HG02884 (cell line): ENCODE results near the gene CMIP.

Experiments
- ATAC-seq: cut with Tn5 transposase; IDR thresholded peaks from one replicate; pipeline ENCODE4 v1.9.1; 2021; ENCODE audit warnings: mild to moderate bottlenecking, moderate library complexity; ENCODE audit not compliant: unreplicated experiment

The CMIP gene

DNA sequence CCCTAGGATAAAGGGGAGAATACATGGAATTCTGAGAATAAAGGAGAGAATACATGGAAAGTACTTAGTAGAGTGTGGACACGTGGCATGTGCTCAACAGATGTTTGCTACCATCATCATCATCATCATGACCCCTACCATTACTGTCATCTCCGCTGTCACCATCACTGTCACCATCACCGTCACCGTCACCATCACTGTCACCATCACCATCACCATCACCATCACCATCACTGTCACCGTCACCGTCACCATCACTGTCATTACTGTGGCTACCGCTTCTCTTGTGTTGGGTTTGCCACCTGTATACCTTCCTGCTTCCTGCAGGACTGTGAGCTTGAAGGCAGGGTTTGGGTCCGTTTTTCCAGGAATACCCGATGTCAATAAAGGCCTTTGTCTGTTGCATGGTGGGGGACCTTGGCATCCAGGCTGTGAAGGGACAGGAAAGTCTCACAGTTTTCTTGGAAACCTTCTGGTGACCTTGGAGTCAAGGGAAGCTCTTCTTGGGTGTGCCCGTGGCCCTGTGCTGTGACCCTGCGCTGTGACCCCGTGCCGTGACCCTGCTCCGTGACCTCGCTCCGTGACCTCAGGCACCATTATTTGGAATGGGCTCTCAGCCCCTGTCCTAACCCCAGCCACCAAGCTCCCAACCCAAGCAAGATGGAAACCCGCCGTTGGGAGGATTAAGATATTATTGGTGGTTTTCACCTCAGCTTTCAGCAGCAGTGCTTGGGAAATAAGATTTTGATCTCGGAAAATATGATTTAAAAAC is 14.4 kb downstream of the CMIP start:
- ATAC-seq: no peak

- ATAC-seq: no peak
Observed at GRCh38 chr16:81460075-81460474, 15.5 kb downstream of the CMIP start.

DNA sequence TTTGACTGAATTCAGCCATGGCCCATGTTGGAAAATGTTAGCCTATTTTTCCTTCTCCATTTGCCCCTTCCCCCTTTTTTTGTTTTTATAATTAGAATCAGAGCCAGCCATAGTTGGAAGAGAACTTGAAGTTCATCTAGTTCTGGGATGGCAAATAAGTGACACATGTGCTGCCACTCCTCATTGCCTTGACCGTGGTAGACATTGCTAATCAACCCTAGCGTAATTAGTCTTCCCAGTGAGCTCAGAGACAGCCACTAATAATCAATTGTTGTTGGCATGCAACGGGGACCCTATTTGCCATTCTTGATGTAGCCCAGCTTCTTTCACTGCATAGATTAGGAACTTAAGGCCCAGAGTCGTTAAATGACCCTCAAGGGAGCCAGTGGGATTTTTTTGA is 16.6 kb downstream of the CMIP start:
- ATAC-seq: no peak

DNA sequence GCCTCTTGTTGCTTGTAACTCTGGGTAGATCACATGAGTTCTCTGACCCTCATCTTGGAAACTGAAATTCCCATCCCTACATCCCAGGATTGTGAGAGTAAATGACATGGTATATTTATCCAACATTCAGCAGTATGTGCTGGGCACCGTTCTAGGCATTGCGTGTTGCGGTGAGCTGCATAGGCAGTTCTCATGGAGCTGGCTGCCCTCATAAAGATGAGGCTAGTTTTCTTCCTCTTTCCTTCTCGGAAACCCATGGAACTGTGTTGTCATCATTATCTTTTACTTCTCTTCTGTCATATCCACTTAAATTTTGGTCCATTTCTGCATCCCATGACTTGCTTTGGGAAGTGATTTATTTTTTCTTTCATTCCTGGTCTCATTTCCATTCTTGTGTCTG is 17.2 kb downstream of the CMIP start:
- no peak for ATAC-seq

GRCh38 chr16:81462683-81463082 is 18.1 kb downstream of the CMIP start:
- ATAC-seq: no peak

GRCh38 chr16:81463296-81463890 is 18.8 kb downstream of the CMIP start:
- no peak for ATAC-seq

- ATAC-seq: no peak
Observed at GRCh38 chr16:81464279-81464678, 19.7 kb downstream of the CMIP start.

DNA sequence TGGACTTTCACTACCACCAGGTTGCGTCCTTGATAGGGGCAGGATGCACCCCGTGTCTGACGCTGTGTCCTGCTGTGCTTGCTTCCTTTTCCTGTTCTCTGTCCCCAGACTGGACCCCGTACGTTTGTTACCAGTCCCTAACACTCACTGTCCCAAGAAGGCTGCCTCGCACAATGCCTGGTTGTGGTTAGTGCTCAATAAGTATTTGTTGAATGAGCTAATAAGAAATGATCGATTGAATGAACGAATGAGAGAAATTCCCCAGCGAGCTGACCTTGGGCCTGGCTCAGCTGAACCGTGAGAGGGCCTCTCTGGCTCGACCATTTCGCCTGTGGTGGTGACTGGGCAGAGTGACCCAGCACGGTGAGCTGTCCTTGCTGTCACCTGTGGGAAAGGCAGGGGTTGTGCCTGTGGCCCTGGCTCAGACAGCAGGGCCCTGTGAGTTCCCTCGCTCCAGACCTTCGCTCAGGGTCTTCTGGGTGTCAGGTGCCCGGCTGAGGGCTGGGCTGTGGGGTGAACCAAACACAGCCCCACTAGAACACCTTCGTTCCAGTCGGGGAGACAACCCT is 20.9 kb downstream of the CMIP start:
- no peak for ATAC-seq

- ATAC-seq: no peak
Observed at GRCh38 chr16:81466356-81466980, 21.9 kb downstream of the CMIP start.

GRCh38 chr16:81467072-81467471 is 22.5 kb downstream of the CMIP start:
- ATAC-seq: no peak

- ATAC-seq: no peak
Observed at GRCh38 chr16:81467815-81468214, 23.2 kb downstream of the CMIP start.

GRCh38 chr16:81468269-81468902 is 23.8 kb downstream of the CMIP start:
- ATAC-seq: no peak

DNA sequence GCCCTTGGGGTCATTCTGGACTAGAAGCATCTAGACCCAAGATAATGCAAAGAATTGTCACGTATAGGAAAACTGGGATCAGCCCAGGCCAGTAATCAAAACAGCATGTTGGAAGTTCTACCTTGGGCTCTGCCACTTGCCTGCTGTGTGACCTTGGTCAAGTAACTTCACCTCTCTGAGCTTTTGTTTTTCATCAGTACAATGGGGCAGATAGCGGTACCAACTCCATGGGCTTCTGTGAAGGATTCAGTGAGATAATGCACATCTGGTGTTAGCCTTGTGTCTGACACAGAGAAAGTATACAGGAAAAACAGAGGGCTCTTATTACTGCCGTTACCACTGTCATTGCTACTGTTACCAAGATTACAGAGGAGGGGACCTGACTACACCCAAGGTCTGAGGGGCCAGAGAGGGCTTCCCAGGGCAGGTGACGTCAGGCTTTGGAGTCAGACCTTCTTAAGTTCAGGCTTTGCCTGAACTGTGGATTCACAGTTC is 24.6 kb downstream of the CMIP start:
- ATAC-seq: no peak

DNA sequence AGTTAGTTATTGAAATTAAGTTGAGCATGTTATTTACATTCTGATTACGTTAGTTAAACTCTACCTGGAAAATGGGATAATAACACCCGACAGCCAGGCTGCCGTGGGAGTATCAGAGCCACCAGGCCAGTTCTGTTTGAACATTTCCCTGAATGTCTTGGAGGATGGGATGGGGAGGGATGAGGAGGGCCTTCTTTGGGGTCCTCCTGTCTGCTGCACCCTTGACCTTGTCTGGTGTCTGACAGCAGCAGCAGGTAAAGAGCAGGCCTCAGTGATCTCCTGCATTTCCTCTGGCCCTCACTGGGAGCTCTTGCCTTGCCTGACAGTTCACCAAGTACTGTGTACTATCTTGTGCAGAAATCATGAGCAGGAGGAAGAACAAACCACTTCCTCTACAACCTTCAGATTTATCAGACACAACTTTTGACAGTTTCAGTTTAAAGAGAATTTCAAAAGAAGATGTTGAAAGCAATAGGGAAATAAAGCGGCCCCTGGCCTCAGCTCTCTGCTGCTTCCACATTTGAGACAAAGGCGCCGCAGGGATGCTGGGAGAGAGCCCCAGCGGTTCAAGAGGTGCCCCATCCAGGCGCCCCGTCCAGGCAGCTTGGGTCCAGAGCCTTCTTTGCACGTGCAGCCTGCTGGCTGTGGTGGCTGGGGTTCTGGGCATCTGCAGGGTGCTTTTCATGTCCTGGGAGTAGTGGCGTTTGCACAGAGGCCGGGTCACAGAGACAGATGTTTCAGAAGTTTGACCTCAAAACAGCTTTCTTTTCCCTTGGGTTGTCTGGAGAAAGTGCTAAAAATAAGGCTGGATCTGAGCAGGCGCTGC is 25.3 kb downstream of the CMIP start:
- ATAC-seq: peak; percentile 84

DNA sequence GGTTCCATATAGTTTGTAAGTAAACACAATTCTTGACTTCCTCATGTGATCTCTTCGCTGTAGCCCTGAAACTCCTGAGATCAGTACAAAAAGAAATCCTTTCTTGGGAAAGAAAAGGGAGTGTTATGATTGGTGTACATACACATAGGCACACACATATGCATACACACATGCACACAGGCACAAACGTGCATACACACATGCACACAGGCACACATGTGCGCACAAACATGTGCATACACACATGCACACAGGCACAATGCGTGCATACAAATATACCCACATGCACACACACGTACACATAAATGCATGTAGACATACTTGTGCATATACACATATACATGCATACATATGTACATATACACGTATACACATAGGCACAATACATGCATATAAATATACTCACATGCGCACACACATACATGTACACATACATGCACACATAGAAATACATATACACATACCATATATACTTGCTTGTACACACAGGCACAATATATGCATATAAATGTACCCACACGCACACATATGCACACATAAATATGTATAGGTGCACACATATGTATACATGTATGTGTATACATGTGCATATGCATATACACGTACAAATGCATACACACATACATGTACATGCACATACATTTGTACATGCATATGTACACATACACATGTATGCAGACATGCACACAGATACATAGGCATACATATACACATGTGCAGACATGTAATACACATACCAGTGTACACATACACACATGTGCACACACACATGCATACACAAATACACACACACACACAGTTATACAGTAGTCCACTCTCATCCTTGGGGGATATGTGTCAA is 26.4 kb downstream of the CMIP start:
- no peak for ATAC-seq

DNA sequence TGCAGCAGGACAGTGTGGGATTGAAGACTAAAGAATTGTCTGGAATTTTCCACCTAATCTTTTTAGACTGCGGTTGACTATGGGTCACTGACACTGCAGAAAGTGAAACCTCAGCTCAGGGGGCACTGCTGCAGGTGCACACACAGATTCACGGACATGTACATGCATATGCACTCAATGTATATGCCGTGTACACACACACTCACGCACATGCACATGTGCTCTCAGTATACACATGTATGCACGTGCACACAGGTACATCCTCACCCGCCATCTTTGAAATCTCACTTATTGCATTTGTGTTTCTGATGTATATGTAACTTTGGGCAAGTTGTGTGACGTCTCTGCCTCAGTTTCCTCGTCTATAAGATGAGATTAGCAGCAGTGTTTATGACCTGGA is 27.3 kb downstream of the CMIP start:
- ATAC-seq: no peak

- ATAC-seq: no peak
Observed at GRCh38 chr16:81472391-81472790, 27.8 kb downstream of the CMIP start.

GRCh38 chr16:81473066-81473488 is 28.5 kb downstream of the CMIP start:
- ATAC-seq: no peak

GRCh38 chr16:81473558-81473957 is 28.9 kb downstream of the CMIP start:
- ATAC-seq: no peak
